ENCODE data around the gene CDC42SE1. TPM values are rescaled to one million over a fixed set of nuclear protein-coding genes. Genes with fewer than 3 reads are reported as not detected.
A peak's percentile ranks its signal among the peaks of the same experiment; 100 is the strongest.

CDC42SE1 gene
- total RNA-seq, 1 donor: 49.6 TPM

DNA sequence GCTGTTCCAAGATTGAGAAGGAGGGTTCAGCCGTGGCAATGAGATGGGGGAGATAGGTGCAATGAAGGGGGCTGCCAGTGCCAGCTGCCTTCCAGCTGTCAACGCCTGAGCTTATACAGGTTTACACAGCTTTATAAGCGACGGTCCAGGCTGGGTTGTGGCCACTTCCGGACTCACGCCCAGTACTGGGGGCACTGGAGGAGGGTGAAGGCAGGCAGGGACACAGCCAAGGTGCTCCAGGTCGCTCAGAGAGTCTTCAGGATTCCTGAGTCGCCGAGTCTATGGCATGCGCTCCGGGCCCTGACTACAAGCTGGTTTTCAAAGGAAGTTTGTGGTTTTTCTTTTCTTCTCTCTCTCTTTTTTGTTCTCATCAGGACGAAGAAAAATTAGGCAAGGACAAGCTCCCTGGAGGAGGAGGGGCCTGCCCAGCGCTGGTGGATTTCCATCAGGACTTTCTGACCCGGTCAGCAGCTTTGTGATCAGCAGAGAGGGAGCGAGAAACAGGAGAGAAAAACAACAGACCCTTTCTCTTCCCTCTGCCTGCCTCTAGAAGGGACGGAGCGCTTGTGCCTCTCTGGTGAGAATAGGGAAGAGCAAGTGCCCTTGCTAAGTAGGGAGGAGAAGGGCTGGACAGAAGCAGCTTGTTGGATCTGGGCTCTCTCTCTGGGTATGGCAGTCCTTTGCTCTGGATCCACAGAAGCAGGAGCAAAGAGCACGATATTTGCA lies 52.9 kb downstream of the CDC42SE1 start, which contains the start of gene MINDY1:
Gene MINDY1 (minus strand): TSS at position 576 of the 726 bp plus-strand sequence. CDS start 4,285 bp downstream, outside the sequence.
- H2AFZ ChIP-seq (ENCODE audit: low read length): peak within 1 kb of the TSS; percentile 87
- H3K27ac ChIP-seq (ENCODE audit: low read depth, low read length): peak within 1 kb of the TSS; percentile 91
- H4K20me1 ChIP-seq (ENCODE audit: insufficient read depth, low read length): no peaks in the 10 kb centered on the region
- peaks cover 39% of the 10 kb centered on the region for H3K4me1 ChIP-seq (ENCODE audit: insufficient read depth, low read length)
- no peaks in the 10 kb centered on the region for H3K36me3 ChIP-seq (ENCODE audit: insufficient read depth, low read length)
- H3K4me3 ChIP-seq (ENCODE audit: insufficient read depth, low read length): peak within 1 kb of the TSS; percentile 99
- TF ChIP-seq, protein P1, sequence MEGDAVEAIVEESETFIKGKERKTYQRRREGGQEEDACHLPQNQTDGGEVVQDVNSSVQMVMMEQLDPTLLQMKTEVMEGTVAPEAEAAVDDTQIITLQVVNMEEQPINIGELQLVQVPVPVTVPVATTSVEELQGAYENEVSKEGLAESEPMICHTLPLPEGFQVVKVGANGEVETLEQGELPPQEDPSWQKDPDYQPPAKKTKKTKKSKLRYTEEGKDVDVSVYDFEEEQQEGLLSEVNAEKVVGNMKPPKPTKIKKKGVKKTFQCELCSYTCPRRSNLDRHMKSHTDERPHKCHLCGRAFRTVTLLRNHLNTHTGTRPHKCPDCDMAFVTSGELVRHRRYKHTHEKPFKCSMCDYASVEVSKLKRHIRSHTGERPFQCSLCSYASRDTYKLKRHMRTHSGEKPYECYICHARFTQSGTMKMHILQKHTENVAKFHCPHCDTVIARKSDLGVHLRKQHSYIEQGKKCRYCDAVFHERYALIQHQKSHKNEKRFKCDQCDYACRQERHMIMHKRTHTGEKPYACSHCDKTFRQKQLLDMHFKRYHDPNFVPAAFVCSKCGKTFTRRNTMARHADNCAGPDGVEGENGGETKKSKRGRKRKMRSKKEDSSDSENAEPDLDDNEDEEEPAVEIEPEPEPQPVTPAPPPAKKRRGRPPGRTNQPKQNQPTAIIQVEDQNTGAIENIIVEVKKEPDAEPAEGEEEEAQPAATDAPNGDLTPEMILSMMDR (IDR thresholded peaks at IDR 0.05; ENCODE audit: extremely low read depth, low read depth, low read length): peak; percentile 57
- peak within 1 kb of the TSS; percentile 94 for H3K4me2 ChIP-seq (ENCODE audit: insufficient read depth, low read length)
- DNase-seq (ENCODE audit: insufficient read length, low spot score, missing footprints): peak; percentile 95
- no peaks in the 10 kb centered on the region for H3K9me3 ChIP-seq (ENCODE audit: low read depth, low read length)
- peaks cover 30% of the 10 kb centered on the region for H3K79me2 ChIP-seq (ENCODE audit: insufficient read depth, low read length)
- H3K27me3 ChIP-seq (ENCODE audit: insufficient read depth, low read length): no peaks in the 10 kb centered on the region

DNA sequence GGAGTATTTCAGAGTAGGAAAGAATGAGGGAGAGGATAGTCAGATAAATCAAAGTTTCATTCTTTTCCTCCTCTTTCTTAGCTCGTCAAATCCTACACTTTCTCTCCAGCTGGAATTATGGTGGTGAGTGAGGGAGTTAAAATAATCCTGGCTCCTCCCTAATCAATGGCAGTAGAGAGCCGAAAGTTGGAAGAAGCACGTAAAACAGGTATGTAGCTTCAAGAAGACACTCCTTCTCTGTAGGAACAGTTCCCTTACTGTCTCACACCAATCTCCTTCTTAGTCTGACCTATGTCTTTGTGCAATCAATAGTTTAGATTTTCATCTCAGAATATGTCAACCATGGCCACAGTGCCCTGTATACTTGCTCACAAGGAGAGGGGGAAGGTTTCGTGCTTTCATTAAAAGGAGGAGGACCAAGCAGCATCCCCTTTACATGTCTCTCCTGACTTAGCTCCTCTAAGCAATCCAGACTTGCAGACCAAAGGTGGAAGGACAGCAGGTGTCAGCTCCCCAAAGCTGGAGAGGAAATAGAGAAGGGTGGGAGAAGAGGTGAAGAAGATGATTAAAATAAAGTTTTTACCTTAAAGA lies 53.6 kb downstream of the CDC42SE1 start:
- Histone ChIP-seq H3K36me3 (ENCODE audit: insufficient read depth, low read length) (no peaks in the 10 kb centered on the region), H3K27me3 (ENCODE audit: insufficient read depth, low read length) (no peaks in the 10 kb centered on the region), H4K20me1 (ENCODE audit: insufficient read depth, low read length) (no peaks in the 10 kb centered on the region), H3K4me1 (ENCODE audit: insufficient read depth, low read length) (peaks cover 39% of the 10 kb centered on the region), H3K79me2 (ENCODE audit: insufficient read depth, low read length) (peaks cover 30% of the 10 kb centered on the region), H3K27ac (ENCODE audit: low read depth, low read length) (peak overlapping the region; percentile 91), H2AFZ (ENCODE audit: low read length) (peak overlapping the region; percentile 87), H3K4me2 (ENCODE audit: insufficient read depth, low read length) (peak overlapping the region; percentile 94), H3K4me3 (ENCODE audit: insufficient read depth, low read length) (peak overlapping the region; percentile 78), H3K9me3 (ENCODE audit: low read depth, low read length) (no peaks in the 10 kb centered on the region)
- TF ChIP-seq, protein P1 (IDR thresholded peaks at IDR 0.05; ENCODE audit: extremely low read depth, low read depth, low read length): no peak
- no peak for DNase-seq (ENCODE audit: insufficient read length, low spot score, missing footprints)

DNA sequence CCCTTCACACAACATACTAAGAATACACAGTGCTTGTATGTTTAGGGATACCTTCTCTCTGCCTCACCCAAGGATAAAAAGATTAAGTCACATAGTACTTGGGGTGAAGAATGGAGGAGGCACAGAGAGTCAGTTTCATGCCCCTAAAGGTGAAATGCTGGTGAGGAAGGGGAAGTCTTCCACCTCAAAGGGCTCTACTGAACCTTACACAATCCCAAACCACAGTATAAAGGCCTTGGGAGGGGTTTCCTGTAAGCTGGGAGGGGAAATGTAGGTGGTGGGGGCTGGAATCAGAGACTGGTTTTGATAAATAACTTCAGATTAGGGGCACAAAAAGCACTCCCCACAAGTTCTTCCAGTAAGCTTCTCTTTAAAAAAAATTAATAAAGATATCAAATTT lies 56.2 kb downstream of the CDC42SE1 start:
- Histone ChIP-seq H3K36me3 (ENCODE audit: insufficient read depth, low read length) (no peaks in the 10 kb centered on the region), H3K27me3 (ENCODE audit: insufficient read depth, low read length) (no peaks in the 10 kb centered on the region), H2AFZ (ENCODE audit: low read length) (no peak overlapping the region), H3K79me2 (ENCODE audit: insufficient read depth, low read length) (peaks cover 16% of the 10 kb centered on the region), H3K9me3 (ENCODE audit: low read depth, low read length) (no peaks in the 10 kb centered on the region), H3K4me2 (ENCODE audit: insufficient read depth, low read length) (no peak overlapping the region), H3K4me3 (ENCODE audit: insufficient read depth, low read length) (no peak overlapping the region), H4K20me1 (ENCODE audit: insufficient read depth, low read length) (no peaks in the 10 kb centered on the region), H3K4me1 (ENCODE audit: insufficient read depth, low read length) (peaks cover 44% of the 10 kb centered on the region), H3K27ac (ENCODE audit: low read depth, low read length) (no peak overlapping the region)
- TF ChIP-seq, protein P1 (IDR thresholded peaks at IDR 0.05; ENCODE audit: extremely low read depth, low read depth, low read length): no peak
- DNase-seq (ENCODE audit: insufficient read length, low spot score, missing footprints): no peak

DNA sequence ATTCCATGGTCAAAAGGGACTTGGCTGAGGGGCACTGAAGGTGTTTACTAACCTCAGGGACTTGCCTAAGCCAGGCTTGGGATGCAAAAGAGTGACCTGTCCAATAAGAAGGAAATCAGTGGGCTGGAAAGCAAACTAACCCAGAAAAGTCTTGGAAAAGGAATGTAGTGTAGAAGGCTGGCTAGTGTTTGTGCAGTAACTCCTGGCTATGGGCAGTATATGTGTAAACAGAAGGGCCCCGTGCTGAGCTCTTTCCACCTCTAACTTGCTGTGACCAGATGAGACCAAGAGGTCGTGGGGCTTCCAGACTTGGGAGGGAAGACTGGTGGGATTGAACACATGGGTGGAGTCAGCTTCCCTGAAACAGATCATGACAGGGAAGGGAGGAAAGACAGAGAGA lies 56.8 kb downstream of the CDC42SE1 start:
- no peak overlapping the region for H3K4me2 ChIP-seq (ENCODE audit: insufficient read depth, low read length)
- no peak overlapping the region for H3K27ac ChIP-seq (ENCODE audit: low read depth, low read length)
- no peak overlapping the region for H2AFZ ChIP-seq (ENCODE audit: low read length)
- H3K9me3 ChIP-seq (ENCODE audit: low read depth, low read length): no peaks in the 10 kb centered on the region
- H3K27me3 ChIP-seq (ENCODE audit: insufficient read depth, low read length): no peaks in the 10 kb centered on the region
- TF ChIP-seq, protein P1 (IDR thresholded peaks at IDR 0.05; ENCODE audit: extremely low read depth, low read depth, low read length): no peak
- no peaks in the 10 kb centered on the region for H4K20me1 ChIP-seq (ENCODE audit: insufficient read depth, low read length)
- H3K79me2 ChIP-seq (ENCODE audit: insufficient read depth, low read length): peaks cover 16% of the 10 kb centered on the region
- H3K36me3 ChIP-seq (ENCODE audit: insufficient read depth, low read length): peaks cover 3% of the 10 kb centered on the region
- H3K4me3 ChIP-seq (ENCODE audit: insufficient read depth, low read length): no peak overlapping the region
- DNase-seq (ENCODE audit: insufficient read length, low spot score, missing footprints): no peak
- peaks cover 40% of the 10 kb centered on the region for H3K4me1 ChIP-seq (ENCODE audit: insufficient read depth, low read length)
